HG03045 (cell line): ENCODE measurements around the gene WASF3.

Experiments
- ATAC-seq: cut with Tn5 transposase; IDR thresholded peaks from one replicate; pipeline ENCODE4 v1.9.1; 2021; ENCODE audit warnings: mild to moderate bottlenecking, moderate library complexity; ENCODE audit not compliant: unreplicated experiment

Gene WASF3

DNA sequence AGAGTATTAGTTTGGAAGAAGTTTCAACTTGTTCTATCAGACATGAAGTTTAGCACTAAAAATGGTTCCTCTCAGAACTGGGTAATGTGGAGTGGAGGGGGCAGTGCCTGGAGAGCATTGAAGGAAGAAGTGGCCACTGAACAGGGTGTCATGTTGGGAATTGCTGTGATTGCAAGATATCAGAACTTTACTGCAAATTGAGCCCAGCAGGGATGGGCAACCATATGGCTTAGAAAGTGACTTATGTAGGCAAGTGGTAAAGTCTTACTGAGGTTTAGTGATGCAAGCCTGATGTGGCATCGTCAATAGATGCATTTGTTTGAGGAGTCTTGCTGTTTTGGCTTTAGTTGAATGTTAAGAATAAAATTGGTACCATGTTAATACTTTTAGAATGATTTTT is 31.7 kb downstream of the WASF3 start:
- no peak for ATAC-seq

DNA sequence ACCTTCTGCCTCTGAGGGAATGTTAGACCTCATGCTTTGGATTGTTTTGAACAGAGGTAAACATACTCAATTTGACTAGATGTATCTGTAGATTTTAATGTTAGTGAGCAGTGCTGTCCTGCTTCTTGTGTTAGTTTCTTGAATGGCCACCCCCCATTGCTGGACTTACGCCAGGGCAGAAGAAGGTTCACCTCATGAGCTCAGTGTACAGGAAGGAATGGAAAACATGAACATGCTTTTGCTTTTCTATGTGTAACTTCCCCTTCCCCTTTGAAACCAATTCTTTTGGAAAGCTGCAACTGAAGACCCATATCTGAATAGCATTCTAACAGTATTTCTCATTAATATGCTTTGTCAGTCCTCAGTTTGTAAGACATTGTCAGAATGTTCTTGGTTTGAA is 32.3 kb downstream of the WASF3 start:
- ATAC-seq = no peak

DNA sequence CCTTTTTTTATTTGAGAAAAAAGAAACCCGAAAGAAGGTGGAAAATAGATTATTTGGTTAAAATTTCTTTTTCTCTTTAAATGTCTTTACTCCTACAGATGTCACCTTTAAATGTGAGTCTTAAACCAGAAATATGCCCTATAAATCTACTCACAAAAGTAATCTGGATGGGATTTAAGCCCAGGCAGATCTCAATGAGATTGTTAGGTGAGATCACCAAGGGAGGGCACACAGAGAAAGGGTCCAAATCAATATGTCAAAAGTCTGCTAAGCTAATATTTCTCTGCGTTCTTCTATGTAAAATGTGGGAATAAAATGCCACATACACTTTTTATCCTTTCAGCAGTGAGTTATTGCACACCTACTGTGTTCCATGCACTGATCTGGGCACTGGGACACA is 32.9 kb downstream of the WASF3 start:
- no peak for ATAC-seq

DNA sequence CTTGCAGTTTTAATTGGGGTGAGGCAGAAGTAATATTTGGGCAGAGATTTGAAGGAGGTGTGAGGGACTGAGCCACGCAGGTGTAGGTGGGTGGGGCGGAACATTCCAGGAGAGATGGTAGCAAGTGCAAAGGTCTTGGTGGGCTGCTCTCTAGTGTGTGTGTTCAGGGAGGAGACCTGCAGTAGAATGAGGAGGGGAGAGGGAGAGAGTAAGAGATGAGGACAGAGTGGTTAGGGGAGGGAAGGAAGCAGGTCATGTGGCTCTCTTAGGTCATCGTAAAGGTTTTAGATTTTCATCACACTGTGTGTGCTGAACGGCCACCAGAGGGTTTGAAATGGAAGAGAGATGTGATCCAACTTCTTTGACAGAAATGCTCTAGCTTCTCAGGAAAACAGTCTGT is 33.5 kb downstream of the WASF3 start:
- no peak for ATAC-seq

DNA sequence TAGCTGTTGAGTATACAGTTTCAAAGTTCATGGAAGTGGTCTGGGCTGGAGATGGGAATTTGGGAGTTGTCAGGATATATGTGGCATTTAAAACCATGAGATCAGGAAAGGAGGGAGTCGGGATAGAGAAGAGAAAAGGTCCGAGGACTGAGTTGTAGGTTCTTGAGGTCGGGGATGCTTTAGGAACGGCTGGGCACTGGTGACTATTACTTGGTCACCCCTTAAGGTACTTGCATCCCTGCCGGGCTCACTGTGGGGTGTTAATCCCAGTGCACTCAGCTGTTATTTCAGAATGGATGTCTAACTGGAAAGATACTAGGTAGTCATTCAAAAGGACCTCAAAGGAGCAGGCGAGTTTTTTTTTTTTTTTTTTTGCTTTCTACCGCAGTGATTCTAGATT is 34.2 kb downstream of the WASF3 start:
- ATAC-seq = no peak

DNA sequence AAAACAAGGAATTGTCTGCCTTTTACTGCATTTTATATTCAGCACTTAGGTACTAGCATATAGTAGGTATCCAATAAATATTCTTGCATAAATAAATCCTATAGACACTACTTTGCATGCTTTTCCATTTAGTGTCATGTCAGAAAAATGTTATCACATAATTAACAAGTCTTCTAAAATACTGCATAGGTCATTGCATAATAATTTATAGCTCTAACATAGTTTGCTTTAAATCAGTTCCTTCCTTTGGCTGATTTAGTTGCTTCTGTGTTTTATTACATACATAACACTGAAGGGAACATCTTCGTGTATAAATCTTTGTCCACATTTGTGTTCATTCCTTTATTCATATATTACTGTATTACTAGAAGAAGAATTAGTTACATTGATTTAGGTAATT is 36.2 kb downstream of the WASF3 start:
- no peak for ATAC-seq

DNA sequence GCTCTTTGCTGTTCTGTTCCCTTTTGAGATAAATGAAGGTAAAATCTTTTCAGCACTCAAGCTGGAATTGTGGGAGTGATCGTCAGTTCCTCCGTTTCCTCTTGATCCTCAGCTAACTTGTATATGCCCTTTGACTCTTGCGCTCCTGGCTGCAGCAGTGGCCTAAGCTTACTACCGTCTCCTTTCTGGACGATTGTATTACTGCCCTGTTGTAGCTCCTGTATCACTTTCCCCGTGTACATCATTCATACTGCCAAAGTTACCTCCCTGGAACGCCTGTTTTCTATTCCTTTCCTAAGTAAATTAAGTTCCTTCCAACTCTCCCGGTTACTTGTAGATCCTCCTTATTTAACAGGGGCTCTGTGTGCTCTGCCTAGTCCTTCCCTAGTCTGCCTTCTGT is 36.9 kb downstream of the WASF3 start:
- ATAC-seq = no peak

DNA sequence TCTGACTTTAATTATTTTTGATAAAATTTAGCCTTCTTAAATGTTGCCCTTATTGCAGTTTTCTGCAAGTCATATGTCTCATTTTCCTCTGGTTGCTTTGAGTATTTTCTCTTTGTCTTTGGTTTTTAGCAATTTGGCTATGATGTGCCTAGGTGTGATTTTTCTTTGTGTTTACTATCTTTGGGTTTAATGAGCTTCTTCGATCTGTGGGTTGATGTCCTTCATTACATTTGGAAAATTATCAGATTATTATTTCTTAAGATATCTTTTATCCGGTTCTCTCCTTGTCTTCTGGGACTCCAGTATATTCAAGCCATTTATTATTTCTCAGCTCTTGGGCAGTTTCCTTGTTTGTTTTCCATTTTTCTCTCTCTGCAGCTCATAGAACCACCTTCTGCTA is 39.0 kb downstream of the WASF3 start:
- ATAC-seq = no peak

DNA sequence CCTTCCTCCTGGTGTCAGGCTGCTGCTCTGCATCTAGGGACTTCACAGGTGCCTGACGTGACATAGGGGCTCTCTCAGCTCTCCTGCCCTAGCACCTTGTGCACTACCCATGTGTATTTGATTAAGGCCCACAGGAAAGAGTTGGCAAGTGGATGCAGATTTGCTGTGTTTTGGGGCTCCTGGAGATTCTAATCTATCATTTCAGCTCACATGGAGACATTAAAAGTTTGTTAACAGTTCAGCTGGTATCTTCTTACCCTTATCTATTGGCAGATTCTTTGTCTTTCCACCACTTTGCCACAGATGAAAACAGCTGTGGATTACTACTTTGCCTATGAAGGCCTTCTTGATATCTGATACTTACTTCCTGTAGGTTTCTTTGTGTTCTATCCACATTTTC is 41.9 kb downstream of the WASF3 start:
- no peak for ATAC-seq

DNA sequence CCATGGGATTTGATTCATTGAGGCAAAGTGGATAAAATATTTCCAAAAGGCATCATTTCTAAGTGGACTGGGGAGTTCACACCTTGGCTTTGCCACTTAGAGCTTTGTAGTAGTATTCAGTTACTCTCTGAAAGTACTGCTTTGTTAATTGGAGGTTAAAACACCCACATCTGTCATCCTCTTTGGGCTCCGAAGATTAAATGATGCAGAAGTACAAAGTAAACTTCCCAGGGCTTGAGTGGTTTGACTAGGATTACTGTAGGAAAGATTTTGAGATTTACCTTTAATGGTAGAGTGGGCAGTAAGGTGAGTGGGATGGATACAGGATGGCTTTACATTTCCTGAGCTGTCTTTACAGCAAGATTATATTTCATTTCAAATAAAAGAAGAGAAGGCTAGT is 42.4 kb downstream of the WASF3 start:
- no peak for ATAC-seq

DNA sequence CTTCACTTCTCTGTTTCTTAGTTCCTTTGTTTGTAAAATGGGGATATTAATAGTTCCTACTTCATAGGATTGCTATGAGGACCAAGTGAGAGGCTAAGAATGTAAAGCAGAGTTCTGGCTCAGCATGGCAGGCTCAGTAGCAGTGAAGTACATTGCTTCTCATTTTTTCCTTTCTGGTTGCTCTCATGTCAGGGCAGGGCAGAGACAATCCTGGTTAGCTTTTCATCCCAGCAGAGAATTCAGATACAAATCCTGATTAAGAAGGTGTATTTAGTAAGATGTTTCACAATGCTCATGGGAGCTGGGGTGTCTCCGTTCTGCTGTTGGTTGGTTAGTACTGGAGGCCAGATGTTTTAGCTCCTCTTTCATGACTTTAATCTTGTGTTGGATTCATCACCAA is 42.9 kb downstream of the WASF3 start:
- ATAC-seq = no peak

DNA sequence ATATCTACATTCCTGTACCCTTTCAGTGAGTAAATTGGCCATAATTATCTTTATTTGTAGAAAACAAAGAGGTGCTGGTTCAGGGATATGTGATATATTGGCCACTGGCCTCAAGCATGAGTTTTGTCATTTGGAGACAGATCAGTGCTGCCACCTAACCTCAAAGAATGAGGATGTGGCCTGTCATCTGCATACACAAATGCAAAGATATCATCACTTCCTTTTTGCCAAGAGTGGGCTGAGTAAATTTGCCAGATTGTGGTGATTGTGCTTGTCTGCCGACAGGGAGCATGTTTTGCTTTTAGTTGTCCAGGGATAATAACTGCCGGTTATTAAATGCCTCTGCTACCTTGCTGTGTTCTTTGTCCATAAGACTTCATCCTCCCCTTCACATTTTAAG is 44.2 kb downstream of the WASF3 start:
- no peak for ATAC-seq

DNA sequence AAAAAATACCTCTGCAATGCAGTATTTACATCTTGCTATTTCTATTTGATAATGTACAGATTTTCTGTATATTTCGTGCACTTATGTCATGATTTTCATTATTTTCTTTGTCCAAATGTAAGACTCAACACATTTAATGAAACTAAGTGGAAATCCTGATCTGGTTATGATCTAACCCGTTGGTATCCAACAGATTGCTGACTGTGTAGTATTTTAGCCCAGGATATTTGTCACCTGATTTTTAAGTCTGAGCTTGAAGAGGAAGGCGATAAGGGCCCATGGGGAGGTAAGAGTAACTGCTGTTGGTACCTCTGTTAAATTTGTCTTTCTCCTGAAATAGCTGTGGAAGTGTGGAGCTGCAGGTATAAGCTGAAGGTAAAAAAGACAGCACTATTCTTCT is 45.3 kb downstream of the WASF3 start:
- no peak for ATAC-seq

DNA sequence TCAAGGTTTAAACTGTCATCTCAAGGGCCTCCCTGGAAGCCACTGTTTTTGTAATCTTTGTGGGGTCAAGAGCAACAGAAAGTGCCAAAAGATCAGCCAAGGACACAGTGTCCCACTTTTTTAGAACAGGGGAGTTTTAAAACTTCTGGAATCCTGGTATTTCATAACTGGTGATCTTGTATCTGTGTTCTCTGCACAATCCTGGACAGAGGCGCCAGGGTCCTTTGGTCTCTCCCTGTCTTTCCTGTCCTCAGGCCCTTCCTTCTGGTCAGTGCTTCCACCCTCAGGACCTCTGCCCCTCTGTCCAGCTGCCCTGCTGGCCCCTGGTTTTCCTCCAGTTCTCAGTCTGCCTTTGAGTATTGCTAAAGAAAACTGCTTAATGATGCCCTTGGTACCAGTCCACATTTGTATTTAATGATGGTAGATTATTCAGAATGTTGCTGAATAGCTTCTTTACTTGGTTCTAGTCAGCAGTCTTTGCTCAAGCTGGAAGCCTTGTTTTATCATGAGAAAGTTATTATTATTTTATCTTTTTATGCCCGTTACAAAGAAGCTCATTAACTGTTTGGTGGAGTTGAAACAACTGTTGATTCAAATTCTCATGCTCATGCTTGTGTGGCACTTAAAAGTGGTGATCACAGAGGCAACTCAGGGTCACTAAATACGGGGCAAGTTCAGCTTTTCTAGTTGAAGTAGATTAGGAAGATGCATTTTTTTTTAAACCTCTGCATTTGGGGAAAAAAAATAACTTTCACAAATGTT is 47.5 kb downstream of the WASF3 start:
- no peak for ATAC-seq

DNA sequence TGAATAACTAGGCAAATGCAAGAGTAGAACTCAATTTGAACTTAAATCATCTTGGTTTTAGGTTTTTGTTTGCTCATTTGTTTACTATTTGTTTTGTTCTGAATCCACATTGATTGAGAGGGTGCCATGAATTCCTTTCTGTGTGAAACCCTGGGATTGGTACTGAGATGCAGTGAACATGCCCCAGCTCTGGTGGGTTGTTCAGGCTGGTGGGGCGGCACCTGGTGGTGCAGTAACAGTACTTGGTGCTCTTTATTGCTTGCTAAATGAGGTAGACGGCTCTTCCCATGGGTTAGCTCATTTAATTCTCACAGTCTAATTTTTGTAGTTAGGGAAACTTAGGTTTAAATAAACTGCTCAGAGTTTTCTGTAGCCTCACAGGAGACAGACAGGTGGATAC is 48.4 kb downstream of the WASF3 start:
- ATAC-seq = no peak

DNA sequence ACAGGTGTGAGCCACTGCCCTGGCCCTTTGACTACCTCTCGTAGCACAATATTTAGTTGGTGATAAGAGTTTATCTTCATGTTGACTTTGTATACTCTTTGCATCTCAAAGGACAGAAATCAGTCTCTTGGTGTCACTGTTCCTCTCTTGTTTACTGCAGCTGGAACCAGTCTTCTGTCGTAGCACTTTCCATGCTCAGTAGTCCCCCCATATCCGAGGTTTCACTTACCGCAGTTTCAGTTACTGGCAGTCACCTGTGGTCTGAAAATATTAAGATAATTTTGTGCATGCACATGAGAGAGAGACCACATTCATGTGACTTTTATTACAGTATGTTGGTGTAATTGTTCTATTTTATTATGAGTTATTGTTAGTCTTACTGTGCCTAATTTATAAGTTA is 49.1 kb downstream of the WASF3 start:
- ATAC-seq = no peak

DNA sequence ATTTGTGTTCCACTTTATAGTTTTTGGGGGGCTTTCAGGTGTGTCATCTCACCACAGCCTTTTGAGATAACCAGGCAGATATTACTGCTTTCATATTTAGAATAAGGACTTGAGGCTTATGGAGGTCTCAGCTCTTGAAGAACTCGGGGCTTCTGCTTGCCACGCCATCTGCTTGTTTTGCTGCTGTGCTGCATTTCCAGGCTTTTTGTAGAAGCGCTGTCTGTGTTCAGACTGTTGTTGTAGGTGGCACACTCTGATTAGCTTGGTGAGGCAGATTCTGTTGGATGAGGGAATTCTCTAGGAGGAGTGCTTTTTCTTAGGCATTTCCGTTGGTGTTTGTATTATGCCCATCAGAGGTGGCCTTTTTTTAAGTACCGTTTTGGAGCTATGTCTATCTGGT is 57.2 kb downstream of the WASF3 start:
- ATAC-seq = no peak

DNA sequence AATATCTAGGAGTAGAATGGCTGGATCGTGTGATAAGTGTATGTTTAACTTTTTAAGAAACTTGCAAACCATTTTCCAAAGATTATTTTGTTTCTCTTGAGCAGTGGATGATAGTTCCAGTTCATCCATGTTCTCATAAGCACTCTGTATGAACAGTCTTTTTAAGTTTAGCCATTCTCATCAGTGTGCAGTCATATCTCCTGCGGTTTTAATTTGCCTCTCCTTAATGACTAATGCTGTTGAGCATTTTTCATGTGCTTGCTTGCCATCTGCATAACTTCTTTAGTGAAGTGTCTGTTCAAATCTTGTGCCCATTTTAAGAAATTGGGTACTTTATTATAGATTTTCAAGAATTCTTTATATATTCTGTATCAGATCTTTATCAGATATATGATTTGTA is 58.6 kb downstream of the WASF3 start:
- ATAC-seq = no peak

DNA sequence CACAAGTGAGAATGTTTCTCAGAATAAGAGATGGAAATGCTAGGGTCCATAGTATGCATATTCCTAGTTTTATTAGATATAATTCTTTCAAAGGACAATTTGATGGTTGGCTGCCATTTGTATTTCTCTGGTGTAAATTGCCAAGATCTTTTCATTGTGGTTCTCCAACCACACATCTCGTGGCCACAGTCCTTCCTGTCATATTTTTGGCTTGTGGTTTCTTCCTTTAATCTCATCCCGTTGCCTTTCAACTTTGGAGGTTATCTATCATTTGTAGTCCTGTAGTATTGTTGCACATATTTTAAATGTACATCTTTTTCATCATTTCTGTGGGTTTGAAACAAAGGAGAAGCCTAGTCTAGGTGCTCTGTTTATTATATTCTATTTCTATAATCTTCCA is 61.2 kb downstream of the WASF3 start:
- no peak for ATAC-seq

DNA sequence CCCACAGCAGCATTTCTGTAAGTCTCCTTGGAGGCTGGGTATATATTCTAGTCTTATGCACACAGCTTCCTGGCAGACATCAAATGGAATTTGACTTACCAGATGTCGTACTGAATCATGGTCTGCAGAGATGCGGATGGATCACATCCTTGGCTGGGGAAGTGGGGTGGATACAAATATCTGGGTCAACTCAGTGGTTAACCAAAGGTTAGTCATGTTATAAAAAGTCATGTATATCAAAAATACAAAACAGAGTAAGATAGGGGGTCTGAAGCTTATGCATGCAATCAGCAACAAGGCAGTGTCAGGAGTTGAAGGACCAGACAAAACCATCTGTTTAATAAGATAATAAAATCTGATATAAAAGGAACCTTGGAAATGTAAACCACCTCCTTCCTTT is 61.9 kb downstream of the WASF3 start:
- ATAC-seq = no peak

DNA sequence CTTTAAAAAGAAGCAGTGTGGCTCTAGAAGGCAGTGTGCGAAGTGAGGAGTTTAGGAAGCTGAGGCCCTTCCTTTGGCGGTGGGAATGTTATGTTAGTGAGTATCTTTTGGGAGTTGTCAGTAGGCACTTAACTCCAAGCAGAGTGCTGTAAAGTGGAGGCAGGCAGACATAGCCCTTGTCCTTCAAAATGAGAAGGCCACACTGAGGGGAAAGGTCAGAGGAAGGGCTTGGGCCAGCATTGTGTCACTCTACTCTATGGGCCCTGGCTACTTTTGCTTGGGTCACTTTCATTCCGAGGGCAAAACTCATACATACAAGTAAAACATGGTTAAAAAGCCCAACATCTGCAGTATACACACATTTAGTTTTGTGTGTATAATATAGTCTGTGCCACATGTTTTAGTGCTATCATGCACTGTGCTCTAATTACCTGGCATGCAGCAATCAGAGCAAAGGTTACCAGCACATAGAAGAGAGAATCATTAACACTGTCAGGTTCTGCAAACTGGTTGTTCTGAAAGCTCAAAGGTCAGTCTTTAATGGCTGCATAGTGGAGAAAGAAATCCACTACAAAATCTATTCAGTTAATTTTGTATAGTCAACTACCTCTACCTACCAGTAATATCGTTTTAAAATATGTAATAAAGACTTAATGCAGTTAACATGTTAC is 64.4 kb downstream of the WASF3 start:
- no peak for ATAC-seq

DNA sequence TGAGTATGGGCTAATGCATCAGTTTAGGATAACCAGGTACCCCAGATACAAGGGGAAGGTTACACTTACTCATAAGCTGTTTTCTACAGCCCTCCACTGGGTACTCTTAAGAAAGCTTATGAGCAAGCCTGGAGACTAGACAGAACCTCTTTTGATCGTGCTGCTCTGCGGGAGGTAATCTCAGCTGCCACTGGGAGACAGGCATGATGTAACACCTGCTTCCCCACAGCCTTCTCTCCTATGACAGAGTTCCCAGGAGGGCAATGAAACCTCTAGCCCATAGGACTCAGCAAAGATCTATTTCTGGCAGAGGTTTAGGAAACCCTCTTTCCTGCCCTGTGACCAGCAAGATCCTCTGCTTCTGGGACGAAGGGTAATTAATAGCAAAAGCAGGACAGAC is 65.6 kb downstream of the WASF3 start:
- no peak for ATAC-seq

DNA sequence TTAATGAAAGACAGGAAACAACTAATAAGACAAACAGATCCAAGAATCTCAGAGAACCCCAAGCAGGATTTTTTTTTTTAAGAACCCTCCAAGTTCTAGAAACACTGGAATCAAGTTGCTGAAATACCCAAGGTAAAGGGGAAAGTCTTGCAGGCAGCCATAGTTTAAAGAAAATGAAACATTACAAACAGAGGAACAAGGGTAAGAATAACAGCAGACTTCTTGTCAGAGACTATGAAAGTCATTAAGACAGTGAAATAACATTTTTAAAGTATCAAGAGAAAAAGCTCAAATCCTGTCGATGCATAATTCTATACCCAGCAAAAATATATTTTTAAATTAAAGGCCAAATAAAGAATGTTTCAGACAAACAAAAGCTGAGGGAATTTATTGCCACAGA is 67.1 kb downstream of the WASF3 start:
- ATAC-seq = no peak
